Stimulated activated CD8-positive, alpha-beta memory T cell treated with anti-CD3 and anti-CD28 coated beads, Interleukin-15, amount 100 ng/mL, for 4 hours (primary cell): ENCODE results near the gene CDC42SE2.
A peak's percentile ranks its signal among the peaks of the same experiment; 100 is the strongest.
"Not testable (repeated sequence)": the region's sequence is repeated elsewhere in the genome, so short reads cannot be mapped to it uniquely, and the experiment has no call there.

Experiments used
- DNase-seq, 2 donors: peaks; one replicate each; pipeline ENCODE4 v3.0.0-alpha.2; 2020; ENCODE audit warnings: low read depth in 2 of 2

CDC42SE2 gene

DNA sequence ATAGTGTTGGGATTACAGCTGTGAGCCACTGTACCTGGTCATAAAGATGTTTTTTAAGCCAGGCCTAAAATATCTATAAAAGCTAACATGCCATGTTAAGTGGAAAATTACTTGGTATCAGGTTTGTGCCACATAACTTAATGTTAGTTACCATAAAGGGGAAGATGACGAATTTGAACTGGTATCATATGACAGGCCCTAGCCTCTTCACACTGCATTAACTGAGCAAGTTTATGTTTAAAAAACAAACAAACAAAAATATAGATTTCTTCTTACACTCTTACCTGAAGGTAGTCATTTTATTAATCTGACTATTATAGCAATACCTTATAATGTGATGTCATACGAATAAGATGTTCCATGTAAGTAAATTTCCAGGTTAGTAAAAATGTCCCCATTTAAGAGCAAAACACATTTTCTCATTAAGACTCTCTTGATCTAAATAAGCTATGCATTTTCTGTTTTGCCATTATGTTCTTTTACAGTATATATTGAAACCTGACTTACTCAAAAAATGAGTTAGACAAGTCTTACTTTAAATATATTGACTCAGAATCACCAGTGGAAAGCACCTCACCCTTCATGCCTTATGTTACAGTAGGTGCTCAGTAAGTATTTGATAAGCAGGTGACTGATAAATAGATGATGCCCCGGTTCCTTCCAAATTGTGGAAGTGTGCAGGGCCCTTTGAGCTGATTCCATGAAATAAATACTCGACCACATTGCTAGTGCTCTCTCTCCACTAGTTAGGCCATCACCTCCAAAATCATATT is 125.4 kb downstream of the CDC42SE2 start:
- DNase-seq, result no peak

DNA sequence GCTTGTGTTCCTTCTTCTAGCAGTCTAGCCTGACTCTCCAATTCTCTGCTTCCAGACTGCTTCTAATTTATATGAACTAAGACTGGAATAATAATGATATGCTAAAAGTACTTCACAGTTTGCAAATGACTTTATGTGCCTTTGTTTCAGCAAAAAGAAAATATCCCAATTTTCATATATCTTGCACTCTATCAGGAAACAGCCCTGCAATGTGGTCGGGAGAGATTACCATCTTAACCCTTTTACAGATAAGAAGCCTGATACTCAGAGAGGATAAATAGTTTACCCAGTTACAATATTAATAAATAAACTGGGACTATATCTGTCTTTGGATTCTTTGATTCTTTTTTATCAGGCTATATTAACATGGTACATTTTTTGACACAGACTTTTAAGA is 126.0 kb downstream of the CDC42SE2 start:
- no peak for DNase-seq

GRCh38 chr5:131392466-131393095 is 128.7 kb downstream of the CDC42SE2 start:
- no peak for DNase-seq

- no peak for DNase-seq
Observed at GRCh38 chr5:131393498-131393968, 129.7 kb downstream of the CDC42SE2 start.

DNA sequence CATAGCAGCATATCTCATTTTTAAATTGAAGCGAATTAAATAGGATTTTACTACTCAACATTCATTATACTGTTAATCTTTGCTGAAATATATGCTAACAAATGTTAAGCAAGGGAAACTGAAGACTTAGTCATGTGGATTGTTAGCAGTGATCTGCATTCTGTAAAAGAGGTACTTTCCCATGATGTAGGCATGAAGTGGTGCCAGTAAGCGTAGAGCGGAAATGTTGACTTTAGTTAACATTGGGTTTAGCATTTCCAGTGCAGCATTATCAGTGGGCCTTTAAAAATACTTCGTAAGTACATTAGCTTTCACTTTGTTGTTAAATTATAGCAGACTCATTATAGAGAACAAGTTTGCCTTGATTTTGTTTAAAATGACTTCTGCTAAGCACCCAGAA is 130.3 kb downstream of the CDC42SE2 start:
- peak in 1 of 2 donors; percentile 31 for DNase-seq

- DNase-seq, result no peak
Observed at GRCh38 chr5:131396015-131396414, 132.2 kb downstream of the CDC42SE2 start.

- no peak for DNase-seq
Observed at GRCh38 chr5:131396630-131397273, 132.9 kb downstream of the CDC42SE2 start.

GRCh38 chr5:131399007-131399406 is 135.2 kb downstream of the CDC42SE2 start:
- DNase-seq, result not testable (repeated sequence)

- no peak for DNase-seq
Observed at GRCh38 chr5:131400585-131400984, 136.7 kb downstream of the CDC42SE2 start.

DNA sequence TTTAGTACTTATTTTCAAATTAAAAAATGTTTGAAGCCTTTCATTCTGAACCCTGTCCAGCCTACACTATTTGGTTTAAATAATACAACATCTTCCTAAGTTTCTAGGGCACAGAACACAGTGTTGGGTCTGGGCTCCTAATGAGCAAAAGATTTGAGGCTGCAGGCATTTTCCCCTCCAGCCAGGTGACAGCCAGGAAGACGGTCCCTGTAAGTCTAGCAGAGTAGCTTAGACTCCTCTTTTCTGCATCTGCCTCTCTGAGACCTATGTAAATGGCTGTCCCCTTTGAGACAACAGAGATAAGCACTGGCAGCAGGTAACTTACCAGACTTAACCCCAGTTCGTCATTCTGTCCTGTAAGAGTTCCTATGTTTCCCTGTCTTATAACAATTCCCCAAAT is 141.8 kb downstream of the CDC42SE2 start:
- no peak for DNase-seq

- DNase-seq, result no peak
Observed at GRCh38 chr5:131406076-131406475, 142.2 kb downstream of the CDC42SE2 start.

DNA sequence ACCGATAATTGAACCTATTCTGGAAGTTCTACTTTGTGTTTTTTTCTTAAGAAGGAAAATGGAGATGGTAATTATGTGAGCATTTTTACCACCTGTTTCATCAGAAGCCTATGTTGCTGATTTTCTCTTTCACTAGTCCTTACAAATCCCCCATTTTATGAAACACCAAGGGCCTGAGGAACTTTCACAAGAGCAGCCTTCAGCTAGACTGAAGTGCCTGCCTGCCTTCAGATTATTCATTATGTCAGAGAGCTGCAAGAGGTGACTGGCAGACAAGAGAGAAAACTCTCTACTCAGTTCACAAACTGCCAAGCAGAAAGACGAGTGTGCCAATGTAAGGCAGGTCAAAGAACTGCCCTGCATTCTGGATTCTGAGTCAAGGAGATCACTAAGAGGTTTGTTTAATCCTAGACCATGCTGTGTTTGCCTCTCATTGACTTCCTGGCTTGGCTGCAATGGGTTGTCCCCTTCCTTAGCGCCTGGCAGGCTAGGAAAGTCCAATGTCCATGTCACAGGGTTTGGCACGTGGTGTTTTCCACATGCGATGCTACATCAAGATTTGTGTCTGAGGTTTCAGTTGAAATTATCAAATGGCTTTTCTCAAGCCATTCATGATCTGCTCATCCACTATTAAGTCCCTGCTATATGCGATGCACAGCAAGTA is 143.3 kb downstream of the CDC42SE2 start:
- DNase-seq, result no peak

- DNase-seq, result no peak
Observed at GRCh38 chr5:131413605-131414559, 150.0 kb downstream of the CDC42SE2 start.

GRCh38 chr5:131416729-131417128 is 152.9 kb downstream of the CDC42SE2 start:
- no peak for DNase-seq

DNA sequence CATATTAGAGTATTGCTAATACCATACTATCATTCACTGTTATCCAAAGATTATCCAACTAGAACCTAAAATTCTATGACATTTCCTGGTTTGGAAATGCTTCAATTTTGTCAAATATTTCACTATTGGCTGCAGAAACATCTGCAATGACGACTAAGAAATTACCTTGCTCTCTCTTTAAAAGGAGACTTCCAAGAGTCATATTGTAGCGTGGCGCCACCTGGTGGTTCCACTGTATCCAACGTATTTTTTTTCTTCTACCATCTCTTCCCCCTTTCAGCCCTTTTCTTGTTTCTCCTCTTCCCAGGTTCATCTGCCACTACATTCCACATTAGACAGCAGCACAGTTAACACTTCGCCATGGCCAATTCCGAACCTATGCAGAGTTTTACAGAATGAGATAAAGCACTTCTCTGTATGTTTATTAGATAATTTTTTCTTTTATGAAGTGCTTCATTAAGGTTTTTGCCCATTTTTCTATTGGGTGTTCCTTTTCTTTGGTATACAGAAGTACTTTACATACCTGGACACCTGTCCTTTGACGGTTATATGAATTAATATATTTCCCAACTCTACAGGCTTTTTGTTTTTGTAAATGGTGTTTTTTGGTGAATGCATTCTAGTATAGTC is 153.5 kb downstream of the CDC42SE2 start:
- peak; percentile 44 to 71 for DNase-seq

DNA sequence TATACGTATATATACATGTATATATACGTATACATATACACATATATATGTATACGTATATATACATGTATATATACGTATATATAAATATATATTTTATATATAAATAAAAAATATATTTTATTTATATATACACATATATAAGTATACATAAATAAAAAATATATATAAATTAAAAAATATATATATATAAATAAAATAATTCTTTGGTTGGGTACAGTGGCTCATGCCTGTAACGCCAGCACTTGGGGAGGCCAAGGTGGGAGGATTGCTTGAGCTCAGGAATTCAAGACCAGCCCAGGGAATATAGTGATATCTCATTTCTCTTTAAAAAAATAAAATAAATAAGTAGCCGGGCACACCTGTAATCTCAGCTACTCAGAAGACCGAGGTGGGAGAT is 155.0 kb downstream of the CDC42SE2 start:
- DNase-seq, result no peak

GRCh38 chr5:131419877-131420276 is 156.0 kb downstream of the CDC42SE2 start:
- no peak for DNase-seq

- no peak for DNase-seq
Observed at GRCh38 chr5:131423056-131423455, 159.2 kb downstream of the CDC42SE2 start.

- no peak for DNase-seq
Observed at GRCh38 chr5:131426011-131426410, 162.2 kb downstream of the CDC42SE2 start.

DNA sequence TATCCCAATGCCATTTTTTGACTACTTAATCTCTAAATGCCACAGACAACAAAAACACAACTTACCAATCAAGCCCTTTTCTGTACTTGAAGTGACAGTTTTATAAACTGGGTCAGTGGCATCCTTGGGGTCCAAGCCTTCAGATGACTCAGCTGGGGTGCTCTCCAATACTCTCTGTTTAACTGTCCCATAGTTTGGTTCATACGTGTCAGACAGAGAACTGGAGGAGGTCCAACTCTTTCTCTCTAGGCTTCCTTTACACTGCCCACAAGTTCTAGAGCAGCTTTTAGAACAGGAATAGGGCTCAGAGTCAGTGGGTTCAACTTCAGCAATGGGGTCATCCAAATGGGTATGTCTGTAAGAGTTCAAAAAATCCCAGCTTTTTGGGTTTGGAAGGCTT is 166.9 kb downstream of the CDC42SE2 start:
- DNase-seq, result no peak

DNA sequence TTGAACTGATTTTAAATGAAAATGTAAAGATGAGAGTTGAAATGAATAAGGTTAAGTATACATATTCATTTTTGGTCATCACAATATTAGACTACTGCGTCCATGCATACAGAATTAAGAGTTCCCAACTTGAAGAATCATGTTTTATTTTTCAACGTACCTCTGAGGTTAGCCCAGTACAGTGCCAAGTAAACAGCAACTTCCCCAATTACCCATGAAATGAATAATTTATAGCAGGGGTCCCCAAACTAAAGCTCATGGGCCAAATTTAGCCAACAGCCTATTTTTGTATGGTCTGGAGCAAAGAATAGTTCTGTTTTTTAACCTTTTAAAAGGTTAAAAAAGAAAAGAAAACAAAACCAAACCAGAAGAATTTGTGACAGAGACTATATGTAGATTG is 167.9 kb downstream of the CDC42SE2 start:
- no peak for DNase-seq
